Measurements from ENCODE around the gene DNAJC22.
A peak's percentile ranks its signal among the peaks of the same experiment; 100 is the strongest.
"Not testable (repeated sequence)": the region's sequence is repeated elsewhere in the genome, so short reads cannot be mapped to it uniquely, and the experiment has no call there.

The DNAJC22 gene

DNA sequence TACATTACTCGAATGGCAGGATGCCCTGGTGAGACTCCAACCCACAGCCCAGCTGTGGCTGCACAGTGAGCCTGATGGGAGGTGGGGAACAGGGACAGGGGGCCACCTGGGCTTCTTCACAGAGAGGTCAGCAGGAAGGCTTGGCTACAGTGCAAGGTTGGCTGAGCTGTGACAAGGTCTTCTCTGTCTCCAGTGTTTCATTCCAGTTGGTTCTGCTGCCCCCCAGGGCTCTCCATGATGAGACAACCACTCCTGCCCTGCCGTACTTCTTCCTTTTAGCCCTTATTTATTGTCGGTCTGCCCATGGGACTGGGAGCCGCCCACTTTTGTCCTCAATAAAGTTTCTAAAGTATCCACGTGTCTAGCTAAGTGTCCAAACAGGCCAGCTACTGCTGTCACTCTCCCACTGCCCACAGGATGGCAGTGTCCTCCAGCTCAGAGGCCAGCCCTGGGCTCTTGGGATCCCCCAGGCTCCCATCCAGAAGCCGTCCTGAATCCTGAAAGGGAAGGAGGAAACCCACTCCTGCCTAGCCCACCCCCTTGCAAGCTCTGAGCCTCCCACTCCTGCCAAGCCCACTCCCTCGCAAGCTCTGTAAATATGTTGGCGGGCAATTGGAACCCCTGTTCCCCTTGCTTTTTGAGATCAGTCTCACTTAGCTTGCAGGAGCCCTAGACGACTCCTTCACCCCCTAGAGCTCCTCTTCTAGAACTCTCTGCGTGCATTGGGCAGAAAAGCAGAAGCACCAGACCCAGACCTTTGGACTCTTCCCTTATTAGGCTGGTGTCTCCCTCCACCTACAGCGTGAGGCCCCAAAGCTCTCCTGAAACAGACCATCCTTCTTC is 15.1 kb upstream of the DNAJC22 start:
- peak; percentile 85 for DNase-seq

DNA sequence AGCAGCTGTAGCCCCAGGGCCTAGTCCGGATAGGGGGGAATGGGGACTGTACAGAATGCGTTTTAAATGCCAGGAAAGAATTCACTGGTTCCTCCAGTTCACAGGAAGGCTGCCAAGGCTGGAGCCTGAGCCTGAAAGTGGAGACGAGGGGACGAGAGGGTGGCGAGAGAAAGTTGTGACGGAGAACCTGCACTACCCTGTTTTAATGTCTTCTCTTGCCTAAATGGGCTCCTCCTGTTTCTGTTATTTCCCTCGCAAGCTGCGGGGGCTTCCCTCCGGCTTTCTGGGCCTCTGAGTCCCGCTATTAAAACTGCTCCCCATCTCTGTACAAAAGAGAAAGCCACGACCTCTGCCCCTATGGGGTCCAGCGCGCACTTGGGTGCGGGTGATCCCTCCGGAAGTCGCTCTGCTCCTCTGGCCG is 14.2 kb upstream of the DNAJC22 start:
- peak; percentile 46 for DNase-seq

DNA sequence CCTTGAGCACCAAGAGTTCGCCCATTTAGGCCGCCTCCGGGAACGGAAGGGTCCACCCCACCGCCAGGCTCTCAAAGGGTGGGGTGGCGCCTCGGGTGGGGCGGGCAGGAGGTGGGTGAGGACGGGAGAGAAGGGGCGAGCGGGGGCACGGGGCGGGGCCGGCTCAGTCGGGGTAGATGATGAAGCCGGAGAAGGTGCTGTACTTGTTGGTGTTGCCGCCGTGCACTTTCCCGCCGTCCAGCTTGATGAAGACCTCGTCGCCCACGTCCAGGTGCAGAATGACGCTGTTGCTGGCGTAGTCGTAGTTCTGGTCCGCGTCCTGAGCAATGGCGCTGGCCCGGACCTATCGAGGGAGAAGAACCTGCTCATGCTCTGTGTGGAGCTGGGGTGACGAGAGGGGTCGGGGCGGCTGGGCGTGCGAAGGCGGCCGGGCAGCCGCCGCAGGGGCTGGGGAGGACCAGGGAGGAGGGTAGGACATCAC is 13.8 kb upstream of the DNAJC22 start:
- DNase-seq: no peak

DNA sequence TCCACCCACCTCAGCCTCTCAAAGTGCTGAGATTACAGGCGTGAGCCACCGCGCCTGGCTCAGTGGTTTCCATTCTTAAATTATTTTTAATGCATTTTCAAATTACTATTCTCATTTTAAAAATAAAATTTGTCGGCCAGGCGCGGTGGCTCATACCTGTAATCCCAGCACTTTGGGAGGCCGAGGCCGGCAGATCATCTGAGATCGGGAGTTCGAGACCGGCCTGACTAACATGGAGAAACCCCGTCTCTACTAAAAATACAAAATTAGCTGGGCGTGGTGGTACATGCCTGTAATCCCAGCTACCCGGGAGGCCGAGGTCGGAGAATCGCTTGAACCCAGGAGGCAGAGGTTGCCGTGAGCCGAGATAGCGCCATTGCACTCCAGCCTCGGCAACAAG is 12.9 kb upstream of the DNAJC22 start:
- DNase-seq: not testable (repeated sequence)

DNA sequence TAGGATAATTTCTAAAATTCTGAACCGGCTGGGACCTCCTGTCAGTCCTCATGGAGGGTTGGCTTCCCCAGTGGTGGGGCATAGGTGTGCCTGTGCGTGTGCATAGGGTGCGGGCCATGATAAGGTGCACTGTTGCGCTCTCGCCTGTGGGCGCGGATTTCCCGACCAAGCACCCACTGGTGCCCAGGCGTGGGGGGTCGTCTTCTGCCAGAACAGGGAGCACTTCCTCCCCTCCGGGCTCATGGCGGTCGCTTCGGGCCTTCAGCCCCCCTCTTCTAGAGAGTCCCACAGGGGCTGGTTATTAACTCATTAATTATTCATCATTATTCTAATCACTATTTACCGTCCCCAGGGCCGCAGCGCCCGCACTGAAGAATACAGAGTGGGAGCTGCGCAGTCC is 12.5 kb upstream of the DNAJC22 start:
- DNase-seq: no peak

DNA sequence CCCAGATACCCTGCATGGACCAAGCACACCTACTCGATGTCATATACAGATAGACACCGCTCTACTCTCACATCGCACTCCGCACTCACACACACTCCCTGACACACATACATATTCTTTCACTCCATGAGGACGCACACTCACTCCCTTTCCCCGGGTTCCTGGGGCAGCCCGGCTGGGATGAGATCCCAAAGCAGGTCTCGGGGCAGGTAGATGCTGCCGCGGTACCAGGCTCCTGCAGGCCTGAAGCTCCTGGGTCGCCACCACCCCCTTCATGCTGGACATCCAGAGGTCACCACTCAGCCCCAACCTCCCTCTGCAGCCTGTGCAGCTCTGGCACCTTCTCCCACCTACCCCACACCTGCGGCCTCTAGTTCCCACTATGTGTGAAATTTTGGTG is 12.0 kb upstream of the DNAJC22 start:
- DNase-seq: no peak

DNA sequence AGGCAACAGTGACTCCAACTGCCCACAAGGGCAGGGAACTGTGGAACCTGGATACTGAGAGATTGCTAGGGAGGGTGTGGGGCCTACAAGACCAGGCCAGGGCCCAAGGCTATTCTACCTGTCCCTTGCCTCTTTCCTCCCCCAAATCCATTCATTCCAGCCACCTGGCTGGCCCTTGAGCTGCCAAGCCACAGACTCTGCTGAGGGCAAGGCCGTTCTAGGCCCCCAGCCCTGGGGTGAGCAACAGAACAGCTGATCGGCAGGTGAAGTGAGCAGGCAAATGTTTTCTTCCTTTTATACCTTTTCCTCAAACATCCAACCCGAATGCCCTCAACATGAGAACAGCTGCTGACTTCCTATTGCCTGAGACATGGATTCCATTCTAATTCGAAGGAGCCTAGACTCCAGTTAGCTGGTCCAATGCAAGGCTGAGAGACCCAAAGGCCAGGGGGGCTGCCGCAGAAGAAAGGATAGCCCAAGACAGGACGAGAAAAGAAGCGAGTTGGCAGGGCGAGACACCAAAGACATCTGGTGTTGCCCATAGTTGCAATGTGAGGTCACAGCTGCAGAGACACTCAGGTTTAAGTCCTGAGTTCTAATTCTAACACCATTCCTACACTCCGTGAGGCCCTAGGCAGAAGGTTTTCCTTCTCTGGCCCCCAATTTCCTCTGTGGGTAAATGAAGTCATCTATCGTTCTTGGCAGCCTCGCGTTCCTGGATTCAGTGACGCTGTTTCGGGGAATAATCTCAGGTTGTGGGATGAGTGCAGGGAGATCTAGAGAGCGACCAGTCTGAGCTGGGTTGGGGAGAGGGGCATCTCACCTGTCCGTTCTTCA is 11.4 kb upstream of the DNAJC22 start:
- DNase-seq: no peak

DNA sequence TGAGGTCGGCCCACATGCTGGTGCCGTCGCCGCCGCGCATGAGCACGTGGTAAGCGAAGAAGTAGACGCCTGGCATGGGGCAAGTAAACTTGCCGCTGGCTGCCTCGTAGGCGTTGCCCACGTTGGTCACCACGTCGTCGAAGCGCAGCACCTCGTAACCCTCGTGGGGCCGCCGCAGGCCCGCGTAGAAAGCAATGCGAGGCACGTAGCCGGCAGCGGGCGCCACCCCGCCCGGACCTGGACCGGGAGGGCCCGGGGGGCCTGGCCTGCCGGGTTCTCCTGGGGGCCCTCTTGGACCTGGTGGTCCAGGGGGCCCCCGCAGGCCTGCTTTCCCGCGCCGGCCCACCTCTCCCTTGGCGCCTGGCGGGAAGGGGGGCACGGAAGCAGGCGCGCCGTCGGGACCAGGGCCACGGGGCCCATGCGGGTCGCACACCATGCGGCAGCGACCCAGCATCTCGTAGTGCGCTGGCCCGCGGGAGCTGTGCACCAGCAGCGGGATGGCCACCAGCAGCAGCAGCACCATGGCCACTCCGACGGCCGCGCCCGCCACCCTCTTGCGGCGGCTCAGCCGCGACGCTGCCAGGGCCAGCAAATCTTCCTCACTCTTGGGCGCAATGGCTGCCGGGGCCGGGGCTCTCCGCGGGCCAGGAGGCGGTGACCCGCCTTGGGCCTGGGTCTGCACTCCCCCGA is 10.6 kb upstream of the DNAJC22 start:
- no peak for DNase-seq

DNA sequence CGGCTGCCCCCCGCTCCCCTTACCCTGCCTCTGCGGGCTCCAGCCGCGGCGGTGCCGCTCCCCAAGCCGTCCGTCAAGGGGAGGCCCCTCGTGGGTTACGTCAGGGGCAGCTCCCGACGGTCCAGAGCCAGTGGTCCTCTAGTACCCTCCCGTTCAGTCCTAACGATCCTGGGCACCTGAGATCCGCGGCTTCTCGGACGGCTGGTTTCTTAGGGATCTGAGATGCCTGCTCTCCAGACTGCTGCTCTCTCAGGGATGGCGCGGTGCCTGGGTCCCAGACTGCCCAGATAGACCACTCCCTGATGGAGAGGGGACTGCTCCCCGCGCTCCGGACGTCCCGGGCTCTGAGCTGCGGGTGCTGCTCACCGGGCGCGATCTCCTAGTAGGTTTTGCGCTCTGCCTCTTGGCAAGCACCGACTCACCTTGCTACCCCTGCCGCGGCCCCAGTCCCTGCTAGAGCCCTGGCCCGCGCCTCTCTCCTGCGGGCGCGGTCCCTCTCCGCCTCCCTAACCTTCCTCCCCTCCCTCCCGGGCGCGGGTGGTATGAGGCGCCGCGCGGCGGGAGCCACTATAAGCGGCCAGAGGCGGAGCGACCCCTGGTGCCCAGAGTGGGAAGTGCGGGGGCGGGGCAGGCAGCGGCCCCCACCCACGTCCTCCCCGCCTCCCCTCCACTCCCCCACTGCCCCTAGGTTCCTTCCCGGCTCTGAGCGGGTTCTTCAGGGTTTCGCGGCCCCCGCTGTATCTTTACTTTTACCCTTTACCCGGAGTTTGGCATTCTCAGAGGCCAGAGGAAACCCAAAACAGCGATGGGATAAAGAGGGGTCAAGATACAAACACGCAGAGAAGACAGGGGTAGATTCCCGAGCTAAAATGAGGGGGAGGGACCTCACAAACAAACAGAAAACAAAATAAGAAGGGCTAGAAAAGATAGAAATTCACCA is 9.8 kb upstream of the DNAJC22 start, which contains the start of gene C1QL4:
TSS of gene C1QL4 (minus strand) at position 544 of the 940 bp plus-strand sequence. CDS start 711 bp downstream, outside the sequence.
- peak; percentile 90 for DNase-seq

DNA sequence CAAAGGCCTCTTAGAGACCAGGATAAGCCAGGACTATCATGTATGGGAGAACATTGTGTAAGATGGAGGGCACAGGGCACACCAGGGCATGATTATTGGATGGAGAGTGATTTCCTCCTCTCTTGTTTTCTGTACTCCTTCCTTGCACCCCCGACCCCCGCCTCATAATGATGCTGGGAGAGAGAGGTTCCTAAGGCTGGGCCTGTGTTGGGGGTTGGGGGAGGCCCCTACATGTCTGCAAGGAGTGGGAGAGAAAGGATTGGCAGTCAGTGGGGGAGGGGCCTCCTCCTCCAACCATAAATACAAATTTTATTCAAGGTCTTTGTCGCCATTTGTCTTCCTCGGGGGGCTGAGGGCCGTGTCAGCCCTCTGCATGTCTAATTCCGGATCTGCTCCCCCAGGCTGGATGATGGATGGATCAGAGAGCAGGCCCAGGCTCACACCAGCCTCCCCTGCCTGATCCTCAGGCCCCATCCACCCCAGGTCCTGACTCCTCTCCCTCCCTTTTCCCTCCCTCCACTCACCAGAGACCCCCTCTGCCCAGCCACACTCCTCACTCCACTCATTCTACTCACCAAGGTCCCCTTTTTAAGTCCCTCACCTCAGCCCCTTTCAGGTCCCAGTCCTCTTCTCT is 7.7 kb upstream of the DNAJC22 start:
- DNase-seq: no peak

DNA sequence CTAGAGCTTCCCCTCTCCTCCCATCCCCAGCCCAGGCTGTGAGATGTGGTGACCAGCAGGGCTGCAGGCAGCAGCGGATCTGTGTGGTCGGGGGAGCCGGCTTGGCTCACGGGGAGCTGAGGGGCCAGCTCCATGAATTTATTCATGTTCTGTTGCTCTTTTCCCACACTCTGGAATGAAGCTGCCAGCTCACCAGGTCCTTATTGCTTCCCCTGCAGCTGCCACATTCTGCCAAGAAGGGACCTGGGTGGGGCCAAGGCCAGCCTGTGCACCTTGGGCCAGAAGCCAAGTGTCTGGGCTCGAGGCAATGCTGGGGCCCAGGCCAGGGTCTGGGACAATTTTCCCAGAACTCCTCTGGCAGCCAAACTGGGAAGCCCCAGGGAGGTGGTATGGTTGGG is 7.2 kb upstream of the DNAJC22 start:
- no peak for DNase-seq

DNA sequence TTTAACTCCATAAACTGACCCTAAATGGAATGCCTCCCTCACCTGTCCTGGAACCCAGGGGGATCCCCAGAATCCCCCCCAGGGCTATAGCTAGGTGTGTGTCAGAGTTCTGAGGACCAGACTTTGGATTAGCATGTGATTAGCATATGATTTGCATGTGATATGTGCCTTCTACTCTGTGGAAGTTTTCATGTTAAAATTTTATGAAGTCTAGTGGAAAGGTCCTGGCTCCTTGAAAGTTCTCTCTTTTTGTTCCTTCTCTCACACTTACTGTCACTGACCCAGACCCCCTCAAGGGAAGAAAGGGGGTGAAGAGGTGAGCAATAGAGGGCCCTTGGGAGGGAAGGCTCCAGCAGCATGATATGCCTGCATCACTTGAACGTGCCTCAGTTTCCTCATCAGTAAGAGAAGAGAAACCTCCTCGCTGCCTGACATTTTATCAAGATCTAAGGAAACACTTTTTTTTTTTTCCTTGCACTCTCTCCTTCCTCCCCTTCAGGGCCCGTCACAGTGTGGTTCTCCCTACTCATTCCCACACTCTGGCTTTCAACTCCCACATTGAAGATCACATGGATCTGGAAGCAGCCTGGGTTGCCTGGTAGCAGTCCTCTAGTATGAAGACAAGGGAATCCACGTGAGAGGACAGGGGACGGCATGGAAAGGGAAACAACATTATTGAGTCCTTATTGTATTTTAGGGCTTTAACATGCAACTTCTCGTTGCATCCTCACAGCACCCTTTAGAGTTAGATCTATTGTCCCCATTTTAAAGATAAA is 6.4 kb upstream of the DNAJC22 start:
- DNase-seq: no peak

DNA sequence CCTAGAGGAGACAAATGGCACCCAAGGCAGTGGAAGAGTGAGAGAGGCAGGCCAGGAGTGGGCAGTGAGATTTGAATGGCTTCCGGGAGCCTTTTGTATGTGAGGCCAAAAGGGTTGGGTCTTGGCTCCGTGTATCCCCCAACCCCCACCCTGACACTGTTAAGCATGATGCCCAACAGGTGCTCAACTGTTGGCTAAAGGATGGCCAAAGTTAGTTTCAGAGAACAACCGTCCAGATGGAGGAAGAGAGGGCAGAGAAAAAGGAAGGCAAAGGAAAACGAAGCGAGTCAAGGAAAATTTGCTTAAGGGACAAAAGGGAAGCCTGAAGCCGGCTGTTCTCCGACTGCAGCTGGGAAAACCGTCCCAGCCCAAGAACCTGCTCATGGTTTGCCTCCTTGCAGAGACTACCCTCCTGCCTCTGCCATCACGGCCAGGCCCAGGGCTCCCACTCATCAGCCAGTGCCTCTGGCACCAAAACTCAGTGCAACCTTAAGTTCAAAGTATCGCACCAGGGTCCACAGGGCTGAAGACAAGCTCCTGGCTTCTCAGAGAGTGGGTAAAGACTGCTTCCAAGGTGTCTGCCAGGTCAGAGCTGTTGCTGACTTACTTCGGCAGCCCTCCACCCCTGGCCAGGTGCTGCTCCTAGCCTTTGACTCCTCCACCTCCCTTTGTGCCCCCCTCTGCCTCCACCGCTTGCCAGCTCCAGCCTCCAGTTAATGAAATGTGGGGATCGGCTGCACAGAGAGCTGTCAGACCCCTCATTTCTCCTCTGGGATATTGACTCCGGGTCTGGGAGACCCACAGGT is 5.5 kb upstream of the DNAJC22 start:
- DNase-seq: no peak

DNA sequence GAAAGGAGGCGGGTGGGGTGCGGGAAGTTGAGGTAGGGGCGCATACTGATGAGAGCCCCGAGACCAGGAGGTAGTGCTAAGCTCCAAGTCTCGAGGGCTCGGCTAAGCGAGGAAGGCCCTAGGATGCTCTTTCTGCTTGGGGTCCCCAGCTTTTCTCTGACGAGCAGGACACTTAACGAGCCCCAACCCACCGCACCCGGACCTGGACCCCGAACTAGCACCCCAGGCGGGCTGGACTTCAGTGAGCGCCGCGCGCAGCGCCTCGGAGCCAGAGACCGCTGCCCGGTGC is 5.0 kb upstream of the DNAJC22 start:
- no peak for DNase-seq

DNA sequence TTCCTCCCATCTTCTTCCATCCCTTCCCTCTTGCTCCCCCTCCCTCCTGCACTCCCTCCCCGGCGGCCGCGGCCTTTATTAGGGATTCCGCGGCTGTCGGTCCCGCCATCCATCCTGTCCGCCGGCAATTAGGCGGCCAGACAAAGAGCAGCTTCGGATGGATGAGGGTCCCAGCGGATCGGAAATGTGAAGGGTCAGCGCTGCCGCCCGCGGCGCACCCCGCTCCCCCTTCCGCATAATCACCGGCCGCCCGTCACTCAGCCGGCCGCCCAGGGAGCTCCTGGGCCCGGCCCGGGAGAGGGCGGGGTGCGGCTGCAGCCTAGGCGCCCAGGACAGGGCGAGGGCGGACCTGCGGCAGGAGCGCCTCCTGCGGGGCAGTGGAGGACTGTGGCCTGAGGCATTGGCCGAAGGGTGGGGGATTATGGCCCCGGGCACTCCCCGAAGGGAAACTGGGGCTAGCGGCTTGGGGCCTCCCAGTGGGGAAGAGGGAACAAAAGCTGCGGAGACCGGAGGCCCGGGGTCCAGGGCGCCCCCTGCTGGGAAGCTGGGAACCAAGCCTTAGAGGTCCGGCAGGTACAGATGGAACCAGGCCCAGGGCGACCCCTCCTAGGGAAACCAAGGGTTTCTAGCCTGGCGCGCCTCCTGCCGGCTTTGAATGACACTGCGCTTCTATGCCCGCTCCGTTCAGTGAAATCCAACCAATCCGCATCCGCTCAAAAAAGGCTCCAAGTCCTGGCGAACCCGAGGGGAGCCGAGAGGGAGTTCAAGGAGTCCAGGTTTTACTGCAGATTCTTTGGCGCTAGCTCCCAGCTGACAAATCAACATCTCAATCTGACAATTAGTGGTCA is 4.4 kb upstream of the DNAJC22 start:
- peak; percentile 84 for DNase-seq

DNA sequence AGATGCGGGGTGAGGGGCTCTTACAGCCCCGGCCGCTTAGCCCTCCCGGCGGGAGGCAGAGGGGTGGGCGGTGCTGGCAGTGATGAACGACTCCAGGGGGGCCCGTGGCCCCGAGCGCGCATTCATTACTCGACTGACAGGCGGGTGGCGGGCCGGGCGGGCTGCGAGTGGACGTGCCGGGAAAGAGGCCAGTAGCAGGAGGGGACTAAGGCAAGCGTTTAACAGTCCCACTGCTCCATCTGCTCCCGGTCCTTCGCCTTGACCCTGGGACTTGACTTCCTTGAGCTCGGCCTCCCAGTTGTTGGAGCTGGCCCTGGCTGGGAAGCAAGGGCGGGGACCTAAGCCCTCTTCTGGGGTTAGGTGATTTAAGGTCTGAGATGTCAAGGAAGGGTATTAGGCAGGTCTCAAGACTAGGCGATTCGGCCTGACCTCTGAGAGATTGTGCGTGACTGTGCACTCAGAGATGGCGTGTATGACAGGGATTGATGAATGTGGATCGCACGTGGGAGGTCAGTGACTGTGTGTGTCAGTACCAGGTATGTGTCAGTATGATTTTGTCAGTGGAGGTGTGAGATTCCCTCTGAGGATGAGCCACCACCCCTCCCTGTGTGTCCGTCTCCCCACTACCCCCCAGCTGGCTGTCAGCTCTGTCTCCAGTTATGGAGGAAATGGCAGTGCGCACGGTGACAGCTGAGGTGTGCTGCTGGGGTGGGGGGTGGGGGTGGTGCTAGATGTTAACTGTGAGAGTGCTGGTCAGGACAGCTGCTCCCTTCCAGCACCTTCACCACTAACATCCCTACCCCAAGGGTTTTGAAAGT is 3.6 kb upstream of the DNAJC22 start:
- DNase-seq: peak; percentile 50

DNA sequence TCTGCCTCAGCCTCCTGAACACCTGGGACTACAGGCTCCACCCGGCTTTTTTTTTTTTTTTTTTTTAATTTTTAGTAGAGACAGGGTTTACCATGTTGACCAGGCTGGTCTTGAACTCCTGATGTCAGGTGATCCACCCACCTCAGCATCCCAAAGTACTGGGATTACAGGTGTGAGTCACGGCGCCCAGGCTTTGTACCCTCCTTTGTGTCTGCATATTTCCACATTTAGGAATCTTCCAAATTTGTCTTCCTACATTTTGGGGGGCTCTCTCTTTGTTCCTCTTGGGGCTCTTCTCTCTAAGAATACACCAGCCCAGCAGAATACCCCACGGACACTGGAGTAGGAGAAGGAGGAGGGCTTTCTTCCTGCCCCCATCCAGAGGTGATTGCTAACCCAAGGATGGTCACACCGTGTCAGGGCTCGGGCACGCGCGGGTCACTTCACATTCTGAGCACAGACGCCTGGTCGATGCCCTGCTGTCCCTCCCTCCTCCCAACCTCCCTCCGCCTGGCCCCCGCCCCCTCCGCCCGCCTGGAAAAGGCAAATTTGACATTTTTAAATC is 2.1 kb upstream of the DNAJC22 start:
- DNase-seq: no peak
